DMS114 treated with DMSO at 0.1 percent for 48 hours (cell line): ENCODE data around the gene ZNF362.
"Not testable (repeated sequence)": the region's sequence is repeated elsewhere in the genome, so short reads cannot be mapped to it uniquely, and the experiment has no call there.

Experiments used
- DNase-seq: peaks from one replicate; lab custom pipeline; 2025; ENCODE audit not compliant: unreplicated experiment; lab: John Stamatoyannopoulos, UW

ZNF362 gene

DNA sequence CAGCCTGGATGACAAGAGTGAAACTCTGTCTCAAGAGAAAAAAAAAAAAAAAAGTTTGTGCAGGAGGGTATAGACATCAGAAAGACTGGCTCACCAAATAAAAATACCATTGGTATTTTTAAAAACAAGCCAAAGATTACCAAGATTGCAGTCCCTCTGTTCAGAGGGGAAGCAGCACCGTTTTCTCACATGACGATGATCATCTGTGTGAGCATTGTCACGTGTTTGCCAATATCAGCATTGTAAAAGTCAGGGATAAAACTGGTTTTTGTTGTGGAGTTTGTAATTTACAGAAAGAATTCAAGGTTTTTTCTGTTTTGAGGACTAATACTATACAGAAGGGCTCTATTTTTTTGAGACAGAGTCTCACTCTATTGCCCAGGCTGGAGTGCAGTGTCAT is 26.5 kb downstream of the ZNF362 start:
- no peak for DNase-seq

DNA sequence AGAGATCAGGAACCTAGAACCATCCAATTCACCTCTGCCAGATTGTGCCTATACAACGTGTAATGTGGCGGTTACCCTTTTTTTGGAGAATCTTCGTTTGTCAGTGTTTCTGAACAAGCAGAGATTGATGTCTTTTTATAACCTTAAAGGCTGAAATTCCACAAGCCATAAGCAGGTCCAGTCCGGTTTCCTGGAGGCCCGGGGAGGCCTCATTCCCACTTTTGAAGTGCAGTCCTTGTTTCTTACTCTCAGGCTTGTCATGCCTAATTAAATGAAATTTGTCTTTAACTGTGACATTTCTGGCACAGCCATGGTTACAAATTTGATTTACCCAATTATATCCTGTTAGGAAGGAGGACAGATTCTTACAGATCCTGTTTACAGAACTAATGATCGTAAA is 27.8 kb downstream of the ZNF362 start:
- no peak for DNase-seq

DNA sequence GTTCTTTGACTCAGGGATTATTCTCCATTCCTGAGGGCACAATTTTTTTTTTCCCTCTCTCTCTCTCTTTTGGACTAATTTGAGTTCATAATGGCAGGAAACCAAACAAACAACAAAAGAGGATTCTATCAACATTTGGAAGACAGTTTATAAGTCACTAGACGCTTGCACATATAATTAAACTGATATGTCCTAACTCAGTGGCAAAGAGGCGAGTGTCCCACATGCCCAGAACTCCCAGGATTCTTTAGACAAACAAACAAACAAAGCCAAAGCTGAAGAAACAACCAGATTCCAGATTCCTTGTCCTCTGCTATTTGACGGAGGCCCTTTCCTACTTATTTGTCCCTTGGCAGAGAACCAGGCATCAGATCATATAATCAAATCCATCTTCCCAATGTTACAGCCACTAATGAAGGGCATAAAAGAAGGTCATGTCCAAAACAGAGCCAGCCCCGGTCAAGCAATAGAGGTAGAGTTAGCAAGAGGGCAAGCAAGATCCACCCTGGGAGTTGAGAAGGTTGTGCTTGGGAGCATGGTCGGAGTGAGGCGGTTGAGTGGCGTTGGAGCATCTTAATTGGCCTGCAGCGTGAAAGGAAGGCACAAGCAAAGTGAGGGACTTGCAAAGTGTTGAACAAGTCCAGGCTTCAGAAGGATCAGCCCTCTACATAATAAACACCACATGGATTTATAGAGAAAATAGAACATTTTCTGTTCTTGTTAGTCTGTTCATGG is 30.3 kb downstream of the ZNF362 start:
- no peak for DNase-seq

DNA sequence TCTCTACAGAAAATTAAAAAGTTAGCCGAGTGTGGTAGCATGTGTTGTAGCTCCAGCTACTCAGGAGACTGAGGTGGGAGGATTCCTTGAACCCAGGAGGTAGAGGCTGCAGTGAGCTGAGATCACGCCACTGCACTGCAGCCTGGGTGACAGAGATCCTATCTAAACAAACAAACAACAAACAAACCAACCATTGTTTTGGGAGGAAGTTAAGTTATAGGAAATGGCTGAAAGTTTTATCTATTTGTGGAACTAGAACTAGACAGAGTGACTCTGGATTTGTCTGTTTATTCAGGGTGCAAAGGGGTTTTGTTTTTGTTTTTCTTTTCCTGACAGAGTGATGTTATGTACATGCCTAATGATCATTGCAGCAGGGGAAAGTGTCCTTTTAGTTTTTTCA is 31.0 kb downstream of the ZNF362 start:
- no peak for DNase-seq

DNA sequence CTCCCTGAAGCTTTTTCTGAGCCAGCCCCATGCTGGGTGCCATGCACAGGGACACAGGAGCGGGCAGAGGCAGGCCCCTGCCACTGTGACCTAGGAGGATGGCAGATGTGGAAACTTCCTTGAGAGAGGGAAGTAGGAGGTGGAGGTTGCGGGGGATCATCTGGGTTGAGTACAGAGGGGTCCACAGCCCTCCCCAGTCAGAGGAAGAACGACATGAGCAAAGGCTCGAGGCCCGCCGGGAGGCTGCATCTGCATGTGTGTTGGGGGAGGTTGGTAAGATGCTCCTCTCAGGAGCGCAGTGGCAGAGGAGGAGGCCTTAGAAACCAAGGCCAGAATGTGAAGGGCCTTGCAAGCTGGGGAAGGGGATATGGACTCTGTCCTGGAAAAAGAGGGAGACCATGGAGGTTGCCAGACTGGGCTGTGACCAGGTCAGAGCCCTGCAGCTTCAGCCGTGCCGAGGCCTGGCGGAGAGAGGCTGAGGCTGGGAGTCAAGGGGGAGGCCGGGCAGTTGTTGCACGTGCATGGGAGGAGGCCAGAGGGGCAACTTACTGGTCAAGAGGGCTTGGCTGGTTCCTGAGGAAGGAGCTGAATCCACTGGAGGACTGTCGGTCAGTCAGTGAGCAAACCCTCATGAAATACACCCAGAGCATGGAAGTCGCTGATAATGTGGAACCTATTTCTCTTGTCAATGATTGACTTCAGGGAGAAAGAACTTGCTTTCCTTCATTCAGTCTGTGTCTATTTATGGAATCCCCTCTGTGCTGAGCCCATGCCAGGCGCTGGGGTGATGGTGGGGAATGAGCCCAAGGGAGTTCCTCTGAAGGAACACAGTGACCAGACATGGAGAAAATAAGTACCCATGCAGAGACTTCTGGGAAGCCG is 32.9 kb downstream of the ZNF362 start:
- DNase-seq = no peak

DNA sequence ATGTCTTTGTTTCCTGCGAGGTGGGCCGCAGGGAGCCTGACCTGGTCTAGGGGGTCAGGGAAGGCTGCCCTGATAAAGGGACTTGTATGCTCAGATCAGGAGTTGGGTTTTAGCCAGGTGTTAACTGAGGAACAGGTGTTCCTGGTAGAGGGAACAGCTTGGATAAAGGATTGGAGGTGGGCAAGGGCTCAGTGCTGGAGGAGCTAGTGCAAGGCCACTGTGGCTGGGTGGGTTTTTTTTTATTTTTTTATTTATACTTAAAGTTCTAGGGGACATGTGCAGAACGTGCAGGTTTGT is 33.5 kb downstream of the ZNF362 start:
- no peak for DNase-seq

DNA sequence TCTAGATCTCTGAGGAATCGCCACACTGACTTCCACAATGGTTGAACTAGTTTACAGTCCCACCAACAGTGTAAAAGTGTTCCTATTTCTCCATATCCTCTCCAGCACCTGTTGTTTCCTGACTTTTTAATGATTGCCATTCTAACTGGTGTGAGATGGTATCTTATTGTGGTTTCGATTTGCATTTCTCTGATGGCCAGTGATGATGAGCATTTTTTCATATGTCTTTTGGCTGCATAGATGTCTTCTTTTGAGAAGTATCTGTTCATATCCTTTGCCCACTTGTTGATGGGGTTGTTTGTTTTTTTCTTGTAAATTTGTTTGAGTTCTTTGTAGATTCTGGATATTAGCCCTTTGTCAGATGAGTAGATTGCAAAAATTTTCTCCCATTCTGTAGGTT is 34.3 kb downstream of the ZNF362 start:
- not testable (repeated sequence) for DNase-seq

DNA sequence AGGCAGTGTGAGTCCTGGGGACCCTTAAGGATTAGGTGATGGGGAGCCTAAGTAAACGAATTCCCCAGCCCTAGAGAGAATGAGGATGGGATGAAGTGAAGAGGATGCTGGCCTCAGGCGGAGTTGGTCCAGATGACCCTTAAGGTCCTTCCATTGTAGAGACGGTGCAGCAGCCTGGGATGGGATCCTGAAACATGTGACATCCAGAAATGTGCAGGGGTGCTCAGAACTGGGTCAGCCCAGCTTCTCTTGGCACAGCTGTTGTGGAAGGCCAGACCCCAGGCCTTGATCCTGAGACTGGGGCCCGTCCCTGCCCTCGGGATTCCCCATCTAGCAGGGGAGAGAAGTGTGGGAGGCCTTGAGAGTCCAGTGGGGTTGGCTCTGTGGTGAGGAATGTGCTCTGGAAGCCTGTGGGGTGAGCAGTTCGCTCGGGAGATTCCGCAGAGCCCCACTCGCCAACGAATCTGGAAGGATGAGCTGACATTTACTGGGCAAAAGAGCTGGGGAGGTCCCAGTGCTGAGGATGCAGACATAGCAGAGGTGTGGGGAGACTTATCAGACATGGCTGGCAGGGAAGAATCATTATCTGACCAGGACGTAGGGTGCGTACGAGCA is 36.5 kb downstream of the ZNF362 start:
- DNase-seq = no peak

DNA sequence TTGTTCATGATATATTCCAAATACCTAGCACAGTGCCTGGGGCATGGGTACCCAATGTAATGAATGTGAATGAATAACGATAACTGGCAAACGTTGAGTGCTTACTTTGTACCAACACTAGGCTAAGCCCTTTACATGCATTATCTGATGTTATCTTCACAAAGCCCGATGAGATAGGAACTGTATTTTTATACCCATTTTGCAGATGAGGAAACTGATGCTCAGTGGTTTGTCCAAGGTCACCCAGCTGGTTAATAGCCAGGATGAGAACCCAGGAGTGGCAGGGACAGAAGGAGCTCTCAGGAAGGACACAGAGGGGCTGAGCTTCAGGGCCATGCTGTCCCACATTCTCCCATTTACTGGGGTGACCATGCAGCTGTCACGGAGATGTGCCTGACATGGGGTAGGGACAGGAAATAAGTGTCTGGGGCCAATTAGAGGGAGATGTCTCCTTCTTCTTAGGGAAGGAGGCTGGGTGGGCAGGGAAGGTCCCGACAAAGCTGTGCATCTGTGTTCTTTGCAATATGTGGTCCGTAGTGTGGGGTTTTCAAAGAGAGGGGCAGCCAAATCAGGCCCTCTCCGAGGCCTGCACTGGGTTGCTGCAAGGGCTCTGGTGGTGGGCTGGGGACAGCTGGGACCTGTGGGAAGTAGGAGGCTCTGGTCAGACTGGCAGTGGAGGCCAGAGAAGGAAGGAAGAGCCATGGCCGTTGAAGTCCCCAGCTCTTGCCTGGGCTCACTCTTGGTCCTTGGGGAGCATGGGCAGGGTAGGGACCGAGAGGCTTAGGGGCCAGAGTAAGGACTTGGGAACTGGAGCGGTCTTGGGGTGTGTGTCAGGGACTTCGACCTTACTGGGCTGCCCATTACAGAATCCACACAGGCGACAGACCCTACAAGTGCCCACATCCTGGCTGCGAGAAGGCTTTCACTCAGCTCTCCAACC is 38.0 kb downstream of the ZNF362 start:
- DNase-seq = no peak

DNA sequence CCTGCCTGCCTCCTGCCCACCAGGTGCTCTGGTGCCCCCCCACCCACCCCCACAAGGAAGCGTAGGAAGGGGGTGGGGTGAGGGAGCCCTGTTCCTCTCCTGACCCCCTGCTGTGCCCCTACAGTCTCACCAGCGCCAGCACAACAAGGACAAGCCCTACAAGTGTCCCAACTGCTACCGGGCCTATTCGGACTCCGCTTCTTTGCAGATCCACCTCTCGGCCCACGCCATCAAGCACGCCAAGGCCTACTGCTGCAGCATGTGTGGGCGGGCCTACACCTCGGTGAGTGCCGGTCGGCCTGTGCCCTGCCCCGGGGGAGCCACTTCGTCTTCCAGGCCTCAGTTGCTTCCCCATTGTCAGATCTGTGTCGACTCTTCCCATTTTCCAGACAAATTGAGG is 38.7 kb downstream of the ZNF362 start:
- no peak for DNase-seq

DNA sequence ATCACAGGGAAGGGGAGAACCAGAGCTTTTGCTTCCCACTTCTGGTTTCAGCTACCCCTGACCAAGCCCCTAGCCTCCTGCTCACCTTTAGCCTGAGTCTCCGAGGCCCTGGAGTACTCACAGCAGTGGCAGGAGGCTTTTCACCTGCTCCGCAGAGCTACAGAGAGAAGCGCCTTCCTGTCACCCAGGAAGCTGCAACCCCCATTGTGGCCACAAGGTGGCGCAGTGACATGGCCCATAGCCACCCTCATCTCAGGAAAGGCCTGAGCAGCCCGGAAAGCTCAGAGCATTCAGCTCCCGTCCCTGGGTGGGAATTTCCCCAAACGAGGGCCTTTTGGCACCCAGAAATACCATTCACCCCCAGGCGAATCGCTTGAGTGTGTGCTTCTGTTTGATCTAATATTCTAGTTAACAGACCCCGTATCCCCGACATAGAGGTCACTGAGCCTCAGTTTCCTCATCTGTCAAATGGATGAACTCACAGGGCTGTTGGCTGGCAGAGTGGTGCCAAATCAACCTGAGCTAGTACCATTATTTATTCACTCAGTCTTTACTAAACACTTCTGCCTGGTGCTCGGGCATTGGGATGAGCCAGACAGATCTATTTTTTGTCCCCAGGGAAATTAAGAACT is 39.3 kb downstream of the ZNF362 start:
- peak; percentile 65 for DNase-seq

DNA sequence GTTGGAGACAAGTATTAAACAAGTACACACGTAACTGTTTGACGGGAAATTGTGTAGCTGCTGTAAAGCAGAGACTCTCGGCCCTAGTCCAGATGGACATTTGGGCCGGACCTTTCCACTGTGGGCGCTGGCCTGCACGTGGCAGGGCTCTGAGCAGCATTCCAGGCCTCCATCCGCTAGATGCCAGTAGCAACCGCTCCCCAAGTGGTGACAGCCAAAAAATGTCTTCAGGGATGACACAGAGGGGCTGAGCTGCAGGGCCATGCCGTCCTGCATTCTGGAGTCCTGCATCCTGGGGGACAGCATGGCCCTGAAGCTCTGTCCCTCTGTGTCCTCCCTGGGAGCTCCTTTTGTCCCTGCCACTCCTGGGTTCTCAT is 39.8 kb downstream of the ZNF362 start:
- no peak for DNase-seq

DNA sequence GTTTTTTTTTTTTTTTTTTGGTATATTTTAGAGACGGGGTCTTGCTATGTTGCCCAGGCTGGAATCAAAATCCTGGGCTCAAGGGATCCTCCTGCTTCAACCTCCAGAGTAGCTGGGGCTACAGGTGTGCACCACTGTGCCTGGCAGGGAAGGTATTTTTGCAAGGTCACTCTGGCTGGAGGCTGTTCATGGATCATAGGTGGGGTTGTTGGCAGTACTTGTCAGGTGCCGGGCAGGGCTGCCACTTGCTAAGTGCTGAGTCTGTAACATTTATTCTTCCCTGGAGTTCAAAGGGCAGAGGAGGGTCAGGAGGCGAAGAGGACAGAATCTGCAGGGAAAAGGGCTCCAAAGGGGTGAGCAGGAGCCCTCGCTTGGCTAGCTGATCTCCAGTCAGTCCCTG is 40.5 kb downstream of the ZNF362 start:
- DNase-seq = no peak

DNA sequence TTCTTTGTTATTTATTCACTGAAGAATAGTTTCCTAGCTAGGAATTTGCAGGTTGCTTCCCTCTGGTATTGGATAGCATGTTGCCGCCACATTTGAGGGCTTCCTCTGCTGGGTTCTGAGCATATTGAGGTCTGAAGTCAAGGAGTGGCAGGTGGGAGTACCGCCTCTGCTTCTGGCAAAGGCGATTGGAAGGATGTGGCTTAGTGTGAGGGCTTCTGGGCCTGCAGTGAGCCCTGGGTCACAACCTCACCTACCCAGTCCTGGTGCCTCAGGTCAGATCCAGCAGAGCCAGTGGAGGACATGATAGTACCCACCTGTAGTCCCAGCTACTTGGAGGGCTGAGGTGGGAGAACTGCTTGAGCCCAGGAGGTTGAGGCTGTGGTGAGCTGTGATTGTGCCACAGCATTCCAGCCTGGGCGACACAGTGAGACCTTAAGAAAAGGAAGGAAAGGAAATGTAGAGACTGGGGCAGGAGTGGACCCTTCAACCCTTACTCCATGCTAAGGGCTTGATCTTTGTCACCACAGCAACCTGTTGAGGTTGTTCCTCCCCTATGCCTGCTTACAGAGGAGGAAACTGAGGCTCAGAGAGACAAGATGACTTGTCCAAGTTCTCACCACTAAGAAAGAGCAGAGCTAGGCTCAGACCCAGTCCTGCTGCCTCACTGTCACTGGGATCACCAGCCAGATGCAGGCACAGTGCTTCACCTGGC is 41.8 kb downstream of the ZNF362 start:
- no peak for DNase-seq

DNA sequence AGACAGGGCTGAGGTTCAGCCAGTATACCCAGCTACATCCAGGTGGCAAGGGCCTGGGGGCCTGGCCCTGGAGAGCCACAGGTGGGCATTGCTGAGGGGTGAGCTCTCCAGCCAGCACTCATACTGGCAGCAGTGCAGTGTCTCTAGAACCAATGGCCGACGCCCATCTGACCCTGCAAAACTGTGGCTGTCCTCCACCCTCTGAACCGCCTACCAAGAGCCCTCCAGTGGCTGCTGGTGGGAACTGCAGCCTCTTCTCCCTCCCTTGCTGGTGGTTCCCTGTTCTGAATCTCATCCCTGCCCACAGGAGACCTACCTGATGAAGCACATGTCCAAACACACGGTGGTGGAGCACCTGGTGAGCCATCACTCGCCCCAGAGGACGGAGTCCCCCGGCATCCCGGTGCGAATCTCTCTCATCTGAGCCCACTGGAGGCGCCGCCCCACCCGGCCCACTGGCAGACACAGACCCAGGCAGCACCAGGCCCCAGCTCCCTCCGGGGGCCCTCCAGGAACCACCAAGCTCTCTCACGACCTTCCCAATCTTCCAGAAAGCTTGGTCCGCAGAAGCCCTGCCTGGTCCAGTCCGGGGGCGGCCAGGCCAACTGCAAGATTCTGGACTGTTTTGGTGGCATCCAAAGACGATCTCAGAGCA is 42.5 kb downstream of the ZNF362 start:
- DNase-seq = peak; percentile 51

DNA sequence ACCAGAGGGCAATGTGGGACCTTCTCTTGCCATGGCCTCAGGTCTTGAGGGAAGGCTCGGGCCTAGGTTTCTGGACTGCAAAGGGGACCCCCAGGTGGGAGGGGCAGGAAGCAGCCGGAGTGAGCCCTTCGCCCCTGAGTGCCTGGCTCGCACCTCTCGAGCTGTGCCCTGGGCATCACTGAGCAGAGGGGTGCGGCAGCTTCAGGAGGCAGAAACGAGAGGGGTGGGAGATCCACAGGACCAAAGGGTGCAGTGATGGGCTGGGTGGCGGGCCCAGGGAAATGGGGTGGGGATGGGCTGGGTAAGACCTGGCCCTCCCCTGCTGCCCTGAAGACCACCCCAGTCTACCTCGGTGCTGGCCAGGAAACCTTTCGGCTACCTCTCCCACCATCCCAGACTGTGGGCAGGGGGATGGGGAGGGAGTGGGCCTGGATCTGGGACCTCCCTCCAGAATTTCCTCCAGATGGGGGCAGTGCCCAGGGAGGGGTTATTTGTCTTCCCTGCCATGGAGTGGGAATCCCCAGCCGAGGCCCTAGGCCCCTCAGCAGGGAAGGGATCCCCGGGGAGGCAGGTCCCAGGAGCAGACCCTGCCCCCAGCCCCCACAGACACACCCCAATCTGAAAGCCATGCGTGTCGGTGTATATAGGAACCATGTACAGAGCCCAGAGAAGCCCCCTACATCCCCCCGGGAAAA is 43.3 kb downstream of the ZNF362 start:
- no peak for DNase-seq

DNA sequence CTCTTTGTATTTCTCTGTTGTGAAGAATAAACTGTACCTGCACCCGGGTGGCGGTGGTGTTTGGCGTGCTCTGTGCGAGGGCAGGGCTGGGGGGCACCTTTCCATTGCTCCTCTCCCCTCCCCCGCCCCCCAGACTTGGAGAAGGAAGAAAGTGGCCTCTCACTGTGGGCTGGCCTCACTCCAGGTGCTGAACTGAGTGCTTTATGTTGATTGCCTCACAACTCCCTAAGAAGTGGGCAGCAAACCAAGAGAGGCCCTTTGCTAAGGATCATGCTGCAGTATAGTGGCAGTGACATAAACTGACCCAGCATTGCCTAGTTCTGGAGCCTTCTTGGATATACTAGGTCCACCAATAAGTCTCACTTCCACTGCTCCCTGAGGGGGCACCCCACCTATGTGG is 44.4 kb downstream of the ZNF362 start:
- DNase-seq = no peak

DNA sequence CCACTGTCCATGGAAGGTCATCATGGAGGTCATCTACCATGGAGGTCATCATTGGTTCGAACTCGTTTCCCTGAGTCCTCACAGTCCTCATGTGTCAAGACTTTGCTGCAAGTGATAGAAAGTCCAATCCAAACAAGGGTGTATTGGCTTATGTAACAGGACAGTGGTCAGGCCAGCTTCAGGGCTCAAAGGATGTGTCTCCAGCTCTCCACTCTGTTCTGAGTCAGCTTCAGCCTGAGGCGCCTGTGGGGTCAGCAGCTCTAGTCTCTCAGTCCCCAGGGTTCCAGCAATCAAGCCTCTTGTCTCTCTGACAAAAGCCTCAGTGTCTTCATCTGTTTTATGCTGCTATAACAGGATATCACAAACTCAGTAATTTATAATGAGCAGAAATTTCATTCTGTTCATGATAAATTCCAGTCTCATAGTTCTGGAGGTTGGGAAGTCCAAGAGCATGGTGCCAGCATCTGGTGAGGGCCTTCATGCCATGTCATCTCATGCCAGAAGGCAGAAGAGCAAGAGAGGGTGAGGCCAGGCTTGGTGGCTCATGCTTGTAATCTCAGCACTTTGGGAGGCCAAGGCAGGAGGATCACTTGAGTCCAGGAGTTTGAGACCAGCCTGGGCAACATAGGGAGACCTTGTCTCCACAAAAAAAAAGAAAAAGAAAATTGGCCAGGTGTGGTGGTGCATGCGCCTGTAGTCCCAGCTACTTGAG is 45.1 kb downstream of the ZNF362 start:
- DNase-seq = no peak
